ENCODE measurements around the gene BMI1. TPM values are rescaled to one million over a fixed set of nuclear protein-coding genes. Genes with fewer than 3 reads are reported as not detected.
"Not testable (repeated sequence)": the region's sequence is repeated elsewhere in the genome, so short reads cannot be mapped to it uniquely, and the experiment has no call there.

BMI1 gene
- total and polyA plus RNA-seq, 2 donors (not counting 1 experiment from before 2014, with no cell fraction given), result 18.0 to 83.8 TPM

DNA sequence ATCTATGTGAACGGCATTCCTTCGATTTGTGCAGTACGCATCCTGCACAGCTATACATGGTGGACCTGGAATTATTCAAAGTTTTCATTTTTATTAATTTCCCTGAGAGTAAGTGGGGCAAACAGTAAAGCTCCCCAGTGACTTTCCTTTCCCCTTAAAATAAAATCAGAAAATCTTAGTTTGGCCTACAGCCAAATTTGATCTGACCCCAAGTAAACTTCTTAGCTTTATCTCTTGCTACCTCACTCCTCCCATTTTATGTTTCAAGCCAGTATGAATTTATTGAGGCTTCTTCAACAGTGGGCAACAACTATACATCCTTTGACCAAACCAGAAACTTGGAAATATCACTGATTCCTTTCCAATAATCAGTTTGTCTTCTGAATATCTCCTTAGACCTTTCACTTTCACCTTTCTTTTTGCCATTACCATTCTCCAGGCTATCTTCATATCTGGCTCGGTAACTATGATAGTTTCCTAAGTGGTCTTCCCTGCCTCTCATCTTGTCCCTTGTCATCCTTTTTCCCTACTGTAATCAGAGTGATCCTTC lies 35.5 kb downstream of the BMI1 start:
- Histone ChIP-seq H3K4me2 (replicated peaks; ENCODE audit: low read depth, low read length, poor library complexity, severe bottlenecking) (no peak overlapping the region), H3K79me2 (ENCODE audit: control insufficient read depth, insufficient read depth, low read length) (no peaks in the 10 kb centered on the region), H3K36me3 (replicated peaks in 1 of 2; ENCODE audit: control extremely low read depth in 1 of 2, control insufficient read depth in 1 of 2, extremely low read depth in 1 of 2, insufficient read depth in 2 of 2, low read length in 1 of 2) (no peaks in the 10 kb centered on the region), H3K9ac (ENCODE audit: low read length) (no peak overlapping the region), H3K27me3 (replicated peaks in 1 of 4; ENCODE audit: control extremely low read depth in 1 of 4, control insufficient read depth in 3 of 4, insufficient read depth in 4 of 4, low read length in 3 of 4) (no peaks in the 10 kb centered on the region), H2AFZ (ENCODE audit: insufficient read depth, low read depth, low read length, poor library complexity, severe bottlenecking) (no peak overlapping the region), H3K4me3 (ENCODE audit: control extremely low read depth in 1 of 5, extremely low read depth in 1 of 5, insufficient read depth in 1 of 5, low read depth in 2 of 5, low read length in 4 of 5) (no peak overlapping the region), H3K4me1 (ENCODE audit: control insufficient read depth in 2 of 2, insufficient read depth in 2 of 2, low read length in 2 of 2) (no peaks in the 10 kb centered on the region), H3K9me3 (ENCODE audit: control extremely low read depth in 1 of 3, control insufficient read depth in 2 of 3, insufficient read depth in 1 of 3, low read length in 2 of 3) (peaks cover 0 to 1% (median 0%) of the 10 kb centered on the region in 3 donors), H3K27ac (ENCODE audit: low read length in 2 of 2) (no peak overlapping the region), H4K20me1 (ENCODE audit: control insufficient read depth, insufficient read depth, low read length, poor library complexity, severe bottlenecking) (no peaks in the 10 kb centered on the region)
- ChIA-PET CTCF (interaction anchor here (0.6 kb wide), 1 partner anchor 98 kb away, joined by 3 read pairs; no protein-coding TSS in a partner anchor), POLR2A (no interaction called here)
- no peaks in the 10 kb centered on the region for H3K9me3 Mint-ChIP-seq (ENCODE audit: insufficient read depth)
- DNase-seq, result no peak
- no peaks in the 10 kb centered on the region for H3K4me1 Mint-ChIP-seq
- no peak for TF ChIP-seq EZH2 (IDR thresholded peaks at IDR 0.05; ENCODE audit: borderline replicate concordance, insufficient read depth, low read depth, low read length, poor library complexity, severe bottlenecking)
- TF ChIP-seq, protein P1, sequence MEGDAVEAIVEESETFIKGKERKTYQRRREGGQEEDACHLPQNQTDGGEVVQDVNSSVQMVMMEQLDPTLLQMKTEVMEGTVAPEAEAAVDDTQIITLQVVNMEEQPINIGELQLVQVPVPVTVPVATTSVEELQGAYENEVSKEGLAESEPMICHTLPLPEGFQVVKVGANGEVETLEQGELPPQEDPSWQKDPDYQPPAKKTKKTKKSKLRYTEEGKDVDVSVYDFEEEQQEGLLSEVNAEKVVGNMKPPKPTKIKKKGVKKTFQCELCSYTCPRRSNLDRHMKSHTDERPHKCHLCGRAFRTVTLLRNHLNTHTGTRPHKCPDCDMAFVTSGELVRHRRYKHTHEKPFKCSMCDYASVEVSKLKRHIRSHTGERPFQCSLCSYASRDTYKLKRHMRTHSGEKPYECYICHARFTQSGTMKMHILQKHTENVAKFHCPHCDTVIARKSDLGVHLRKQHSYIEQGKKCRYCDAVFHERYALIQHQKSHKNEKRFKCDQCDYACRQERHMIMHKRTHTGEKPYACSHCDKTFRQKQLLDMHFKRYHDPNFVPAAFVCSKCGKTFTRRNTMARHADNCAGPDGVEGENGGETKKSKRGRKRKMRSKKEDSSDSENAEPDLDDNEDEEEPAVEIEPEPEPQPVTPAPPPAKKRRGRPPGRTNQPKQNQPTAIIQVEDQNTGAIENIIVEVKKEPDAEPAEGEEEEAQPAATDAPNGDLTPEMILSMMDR (IDR thresholded peaks at IDR 0.05), result no peak
- WGBS (ENCODE audit: insufficient coverage), result 89% methylated on average over 1 of the region's 4 CpGs
- no peak for ATAC-seq (ENCODE audit: low read depth)
- intact Hi-C loops (cut with micrococcal nuclease), result no loop called here
- H3K27me3 Mint-ChIP-seq, result peaks cover 7% of the 10 kb centered on the region
- H3K4me3 Mint-ChIP-seq, result no peak overlapping the region
- H3K27ac Mint-ChIP-seq, result no peak overlapping the region

DNA sequence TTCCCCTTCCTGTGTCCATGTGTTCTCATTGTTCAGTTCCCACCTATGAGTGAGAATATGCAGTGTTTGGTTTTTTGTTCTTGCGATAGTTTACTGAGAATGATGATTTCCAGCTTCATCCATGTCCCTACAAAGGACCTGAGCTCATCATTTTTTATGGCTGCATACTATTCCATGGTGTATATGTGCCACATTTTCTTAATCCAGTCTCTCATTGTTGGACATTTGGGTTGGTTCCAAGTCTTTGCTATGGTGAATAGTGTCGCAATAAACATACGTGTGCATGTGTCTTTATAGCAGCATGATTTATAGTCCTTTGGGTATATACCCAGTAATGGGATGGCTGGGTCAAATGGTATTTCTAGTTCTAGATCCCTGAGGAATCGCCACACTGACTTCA lies 36.9 kb downstream of the BMI1 start:
- H2AFZ ChIP-seq (ENCODE audit: insufficient read depth, low read depth, low read length, poor library complexity, severe bottlenecking); intact Hi-C loops (cut with micrococcal nuclease); POLR2A ChIA-PET; H3K4me3 ChIP-seq (ENCODE audit: control extremely low read depth in 1 of 5, extremely low read depth in 1 of 5, insufficient read depth in 1 of 5, low read depth in 2 of 5, low read length in 4 of 5); H3K9ac ChIP-seq (ENCODE audit: low read length); H3K4me3 Mint-ChIP-seq; H3K27ac Mint-ChIP-seq; H3K27me3 ChIP-seq (replicated peaks in 1 of 4; ENCODE audit: control extremely low read depth in 1 of 4, control insufficient read depth in 3 of 4, insufficient read depth in 4 of 4, low read length in 3 of 4); H3K4me1 Mint-ChIP-seq; H3K4me2 ChIP-seq (replicated peaks; ENCODE audit: low read depth, low read length, poor library complexity, severe bottlenecking); H3K9me3 ChIP-seq (ENCODE audit: control extremely low read depth in 1 of 3, control insufficient read depth in 2 of 3, insufficient read depth in 1 of 3, low read length in 2 of 3); H3K79me2 ChIP-seq (ENCODE audit: control insufficient read depth, insufficient read depth, low read length); H3K9me3 Mint-ChIP-seq (ENCODE audit: insufficient read depth); H4K20me1 ChIP-seq (ENCODE audit: control insufficient read depth, insufficient read depth, low read length, poor library complexity, severe bottlenecking); H3K4me1 ChIP-seq (ENCODE audit: control insufficient read depth in 2 of 2, insufficient read depth in 2 of 2, low read length in 2 of 2); H3K27me3 Mint-ChIP-seq; H3K27ac ChIP-seq (ENCODE audit: low read length in 2 of 2); H3K36me3 ChIP-seq (replicated peaks in 1 of 2; ENCODE audit: control extremely low read depth in 1 of 2, control insufficient read depth in 1 of 2, extremely low read depth in 1 of 2, insufficient read depth in 2 of 2, low read length in 1 of 2); CTCF ChIA-PET; DNase-seq; ATAC-seq (ENCODE audit: low read depth): not testable (repeated sequence)
- WGBS (ENCODE audit: insufficient coverage), result no CpG with 5 or more reads among the region's 4 CpGs

All from B cell (primary cell).